Amniotic epithelial cell (primary cell): ENCODE measurements around the gene PITPNC1.
"Not testable (repeated sequence)": the region's sequence is repeated elsewhere in the genome, so short reads cannot be mapped to it uniquely, and the experiment has no call there.

Experiments
- DNase-seq: peaks from one replicate; pipeline ENCODE4 v3.0.0-alpha.2; 2010; ENCODE audit warnings: low read depth

The PITPNC1 gene

GRCh38 chr17:67376737-67377487 lies at the start of gene PITPNC1:
Gene PITPNC1 (plus strand): TSS chr17:67377281.
- DNase-seq = peak; percentile 78

GRCh38 chr17:67328026-67328425 lies 49.1 kb upstream of the PITPNC1 start:
- DNase-seq = no peak

GRCh38 chr17:67331381-67332161 lies 45.5 kb upstream of the PITPNC1 start:
- not testable (repeated sequence) for DNase-seq

DNA sequence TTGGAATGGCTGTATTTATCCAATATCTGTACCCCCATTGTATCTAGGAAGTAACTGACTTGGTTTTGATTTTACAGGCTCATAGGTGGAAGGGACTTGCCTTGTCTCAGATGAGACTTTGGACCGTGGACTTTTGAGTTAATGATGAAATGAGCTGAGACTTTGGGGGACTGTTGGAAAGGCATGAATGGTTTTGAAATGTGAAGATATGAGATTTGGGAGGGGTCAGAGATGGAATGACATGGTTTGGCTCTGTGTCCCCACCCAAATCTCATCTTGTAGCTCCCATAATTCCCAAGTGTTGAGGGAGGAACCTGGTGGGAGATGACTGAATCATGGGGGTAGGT lies 44.9 kb upstream of the PITPNC1 start:
- DNase-seq = not testable (repeated sequence)

DNA sequence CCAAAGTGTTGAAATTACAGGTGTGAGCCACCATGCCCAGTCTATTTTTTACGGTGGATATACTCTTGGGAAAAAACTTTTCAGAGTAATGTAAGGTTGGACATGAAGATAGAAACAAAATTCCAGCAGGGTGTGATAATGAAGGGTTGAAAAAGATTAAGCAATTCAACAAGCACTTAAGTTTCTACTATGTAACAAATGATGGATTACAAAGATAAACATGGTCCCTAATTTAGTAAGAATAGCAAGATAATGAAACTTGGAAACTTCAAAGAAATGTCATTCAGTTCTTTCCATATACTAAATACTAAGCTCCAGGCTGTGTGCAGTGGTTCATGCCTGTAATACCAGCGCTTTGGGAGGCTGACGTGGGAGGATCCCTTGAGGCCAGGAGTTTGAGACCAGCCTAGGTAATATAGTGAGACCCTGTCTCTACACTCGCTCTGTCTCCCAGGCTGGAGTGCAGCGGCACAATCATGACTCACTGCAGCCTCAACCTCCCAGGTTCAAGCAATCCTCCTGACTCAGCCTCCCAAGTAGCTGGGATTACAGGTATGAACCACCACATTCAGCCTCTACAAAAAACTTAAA lies 41.7 kb upstream of the PITPNC1 start:
- DNase-seq = peak; percentile 40

DNA sequence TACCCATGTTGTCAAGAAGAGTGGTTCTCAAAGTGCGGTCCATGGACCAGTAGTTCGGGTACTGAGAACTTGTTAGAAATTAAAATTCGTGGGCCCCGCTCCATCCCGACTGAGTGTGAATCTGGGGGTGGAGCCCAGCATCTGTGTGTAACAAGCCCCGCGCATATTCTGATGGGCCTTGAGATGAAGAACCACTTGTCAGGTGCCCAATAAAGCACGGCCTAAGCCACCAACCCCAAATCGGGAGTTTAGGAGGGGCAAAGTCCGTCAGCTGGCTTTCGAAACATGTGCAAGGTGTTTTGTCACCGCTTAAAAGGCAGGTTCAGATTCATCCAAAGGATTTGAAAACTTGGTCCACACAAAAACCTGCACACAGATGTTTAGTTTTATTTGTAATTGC lies 40.2 kb upstream of the PITPNC1 start:
- no peak for DNase-seq

DNA sequence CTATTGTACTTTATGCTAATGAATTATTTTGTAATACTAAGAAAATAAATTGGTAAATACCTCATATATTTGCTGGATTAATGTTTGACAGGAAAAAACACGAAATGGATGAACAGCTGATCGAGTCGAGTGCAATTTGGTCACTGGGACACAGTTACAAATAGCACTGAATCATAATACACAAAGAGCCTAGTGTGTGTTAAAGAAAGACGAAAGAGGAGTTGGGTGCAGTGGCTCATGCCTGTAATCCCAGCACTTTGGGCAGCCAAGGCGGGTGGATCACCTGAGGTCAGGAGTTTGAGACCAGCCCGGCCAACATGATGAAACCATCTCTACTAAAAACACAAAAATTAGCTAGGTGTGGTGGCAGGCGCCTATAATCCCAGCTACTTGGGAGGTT lies 38.7 kb upstream of the PITPNC1 start:
- not testable (repeated sequence) for DNase-seq

DNA sequence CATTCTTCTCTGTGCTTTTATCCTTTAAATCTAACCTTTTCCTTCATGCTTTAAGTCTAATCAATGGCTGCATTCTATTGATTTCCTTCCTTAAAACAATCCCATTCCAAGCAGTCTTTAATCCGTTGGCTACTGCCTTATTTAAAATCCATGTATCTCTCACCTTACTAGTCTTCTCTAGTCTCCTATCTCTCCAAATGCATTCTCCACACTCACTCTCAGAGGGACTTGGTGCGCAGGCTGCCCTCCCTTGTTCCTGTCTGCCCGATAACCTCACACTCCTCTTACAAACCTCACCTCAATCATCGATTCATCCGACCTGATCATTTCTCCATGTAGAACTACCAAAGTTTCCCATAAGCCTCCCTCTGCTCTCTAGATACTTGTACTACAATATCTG lies 33.8 kb upstream of the PITPNC1 start:
- DNase-seq = no peak

GRCh38 chr17:67347826-67348225 lies 29.3 kb upstream of the PITPNC1 start:
- no peak for DNase-seq

DNA sequence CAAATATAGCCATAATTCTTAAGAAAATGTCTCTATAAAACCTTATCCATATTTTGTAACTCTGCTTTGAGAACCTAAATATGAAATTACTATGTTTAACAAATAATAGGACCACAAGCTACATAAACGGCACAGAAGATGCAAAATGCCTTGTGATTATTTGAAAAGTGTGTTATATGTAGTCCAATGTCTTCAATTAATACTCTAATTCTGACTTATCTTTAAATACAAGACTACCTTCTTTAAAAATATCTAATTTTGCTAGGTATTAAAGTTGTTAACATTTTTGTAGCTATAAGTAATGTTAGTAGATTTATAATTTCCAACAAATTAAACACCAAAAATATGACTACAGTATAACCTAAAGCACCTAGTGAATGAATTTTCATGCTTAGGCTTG lies 27.7 kb upstream of the PITPNC1 start:
- no peak for DNase-seq

DNA sequence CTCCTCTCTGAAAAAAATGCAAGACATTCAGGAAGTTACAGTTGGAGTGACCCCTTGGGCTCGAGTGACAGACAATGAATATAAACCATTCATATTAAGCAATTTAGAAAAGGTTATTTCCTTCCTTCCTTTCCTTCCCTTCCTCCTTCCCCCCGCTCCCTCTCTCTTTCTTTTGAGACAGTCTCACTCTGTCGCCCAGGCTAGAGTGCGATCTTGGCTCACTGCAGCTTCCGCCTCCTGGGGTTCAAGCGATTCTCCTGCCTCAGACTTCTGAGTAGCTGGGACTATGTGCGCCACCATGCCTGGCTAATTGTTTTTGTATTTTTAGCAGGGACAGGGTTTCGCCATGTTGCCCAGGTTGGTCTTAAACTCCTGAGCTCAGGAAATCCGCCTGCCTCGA lies 23.9 kb upstream of the PITPNC1 start:
- no peak for DNase-seq

- no peak for DNase-seq
These were observed 23.0 kb upstream of the PITPNC1 start for GRCh38 chr17:67353929-67354574.

GRCh38 chr17:67358612-67359011 lies 18.5 kb upstream of the PITPNC1 start:
- DNase-seq = no peak

DNA sequence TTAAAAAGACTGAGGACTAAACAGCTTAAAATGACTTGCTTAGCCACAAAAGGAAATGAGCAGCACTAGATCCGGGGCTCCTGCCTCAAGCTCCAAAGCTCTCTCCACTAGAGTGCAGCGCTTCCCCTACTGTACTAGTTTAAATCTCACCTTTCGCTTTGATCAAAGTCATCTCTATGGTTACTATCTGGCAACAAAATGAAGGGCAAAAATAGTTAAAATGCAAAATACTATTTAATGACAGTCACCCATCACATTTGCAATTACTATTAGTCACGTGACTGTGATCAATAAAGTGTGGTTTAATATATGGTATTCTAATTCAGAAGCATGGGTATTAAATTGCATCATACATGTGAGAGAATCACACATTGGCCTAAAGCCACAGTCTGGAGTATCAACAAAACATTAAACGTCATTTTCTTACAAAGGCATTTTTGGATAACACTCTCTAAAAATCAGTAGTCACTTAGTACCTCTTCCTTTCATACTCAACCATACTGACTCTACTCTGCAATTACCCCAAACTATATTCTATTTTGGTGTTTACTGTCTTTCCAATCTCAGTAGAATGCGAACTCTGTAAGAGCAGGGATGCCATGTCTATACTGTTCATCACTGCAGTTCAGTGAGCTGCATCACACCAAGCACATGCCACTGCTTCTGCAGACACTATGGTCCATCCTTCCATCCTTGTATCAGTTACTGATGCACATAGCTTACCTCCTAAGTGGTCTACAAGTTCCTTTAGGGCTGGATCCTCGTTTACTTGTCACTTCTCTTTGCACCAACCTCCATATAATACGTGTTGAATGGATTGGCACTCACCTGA lies 16.9 kb upstream of the PITPNC1 start:
- DNase-seq = peak; percentile 27

- DNase-seq = no peak
These were observed 16.2 kb upstream of the PITPNC1 start for GRCh38 chr17:67360880-67361279.

DNA sequence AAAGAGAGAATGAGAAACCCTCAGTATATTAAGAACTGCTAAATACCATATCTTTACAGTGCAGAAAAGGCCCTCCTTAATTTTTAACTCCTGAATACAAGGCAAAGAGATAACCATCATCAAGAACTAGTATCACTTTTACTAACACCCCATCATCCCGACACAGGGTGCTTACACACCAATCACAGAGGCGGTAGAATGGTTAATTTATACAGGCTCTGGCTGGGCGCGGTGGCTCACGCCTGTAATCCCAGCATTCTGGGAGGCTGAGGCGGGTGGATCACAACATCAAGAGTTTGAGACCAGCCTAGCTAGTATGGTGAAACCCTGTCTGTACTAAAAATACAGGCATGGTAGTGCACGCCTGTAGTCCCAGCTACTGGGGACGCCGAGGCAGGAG lies 14.9 kb upstream of the PITPNC1 start:
- DNase-seq = no peak

DNA sequence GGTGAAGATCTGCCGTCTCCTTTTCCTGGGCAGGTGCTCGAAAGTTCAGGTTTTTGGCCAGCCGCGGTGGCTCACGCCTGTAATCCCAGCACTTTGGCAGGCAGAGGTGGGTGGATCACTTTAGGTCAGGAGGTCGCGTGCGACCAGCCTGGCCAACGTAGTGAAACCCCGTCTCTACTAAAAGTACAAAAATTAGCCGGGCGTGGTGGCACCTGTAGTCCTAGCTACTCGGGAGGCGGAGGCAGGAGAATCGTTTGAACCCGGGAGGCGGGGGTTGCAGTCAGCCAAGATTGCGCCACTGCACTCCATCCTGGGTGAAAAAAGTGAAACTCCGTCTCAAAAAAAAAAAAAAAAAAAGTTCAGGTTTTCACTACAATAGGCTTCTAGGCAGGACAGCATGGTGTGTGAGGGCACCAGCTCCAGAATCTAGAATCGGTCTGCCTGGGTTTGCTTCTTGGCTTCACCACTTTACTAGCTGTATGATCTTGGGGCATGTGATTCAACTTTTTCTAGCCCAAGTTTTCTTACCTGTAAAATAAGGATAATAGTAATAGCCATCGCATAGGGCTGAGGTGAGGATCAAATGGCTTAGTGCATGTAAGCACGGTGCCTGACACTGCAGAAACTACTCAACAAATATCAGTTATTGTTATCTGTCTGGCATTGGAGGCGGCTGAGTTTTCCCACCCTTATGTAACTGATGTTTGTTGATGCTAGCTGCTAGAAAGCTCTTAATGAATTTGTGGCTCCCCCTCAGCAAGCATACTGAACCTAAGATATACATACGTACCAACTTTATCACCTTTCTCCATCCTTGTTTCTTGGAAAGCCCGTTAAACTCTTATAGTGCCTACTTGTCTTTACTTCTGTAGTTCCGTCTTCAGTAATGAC lies 12.0 kb upstream of the PITPNC1 start:
- DNase-seq = no peak

DNA sequence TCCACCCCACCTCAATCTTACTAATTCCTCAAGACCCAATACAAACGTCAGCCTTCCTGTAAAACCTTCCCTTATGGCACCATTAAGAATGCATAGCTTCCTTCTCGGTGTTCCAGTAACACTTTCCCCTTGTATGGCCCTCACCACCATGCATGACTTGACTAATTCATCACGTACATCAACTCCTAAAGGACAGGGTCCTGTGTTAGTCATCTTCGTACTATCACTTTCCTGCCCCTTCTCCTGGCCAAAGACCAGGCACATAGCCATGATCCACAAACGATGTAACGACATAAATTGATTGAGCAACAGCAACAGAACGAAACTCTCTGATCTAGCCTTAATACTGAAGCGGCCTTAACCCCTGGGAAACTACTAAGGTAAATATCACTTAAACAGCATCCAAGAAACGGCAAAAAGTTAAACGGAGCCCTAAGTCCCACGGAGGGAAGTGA lies 11.3 kb upstream of the PITPNC1 start:
- DNase-seq = peak; percentile 61

DNA sequence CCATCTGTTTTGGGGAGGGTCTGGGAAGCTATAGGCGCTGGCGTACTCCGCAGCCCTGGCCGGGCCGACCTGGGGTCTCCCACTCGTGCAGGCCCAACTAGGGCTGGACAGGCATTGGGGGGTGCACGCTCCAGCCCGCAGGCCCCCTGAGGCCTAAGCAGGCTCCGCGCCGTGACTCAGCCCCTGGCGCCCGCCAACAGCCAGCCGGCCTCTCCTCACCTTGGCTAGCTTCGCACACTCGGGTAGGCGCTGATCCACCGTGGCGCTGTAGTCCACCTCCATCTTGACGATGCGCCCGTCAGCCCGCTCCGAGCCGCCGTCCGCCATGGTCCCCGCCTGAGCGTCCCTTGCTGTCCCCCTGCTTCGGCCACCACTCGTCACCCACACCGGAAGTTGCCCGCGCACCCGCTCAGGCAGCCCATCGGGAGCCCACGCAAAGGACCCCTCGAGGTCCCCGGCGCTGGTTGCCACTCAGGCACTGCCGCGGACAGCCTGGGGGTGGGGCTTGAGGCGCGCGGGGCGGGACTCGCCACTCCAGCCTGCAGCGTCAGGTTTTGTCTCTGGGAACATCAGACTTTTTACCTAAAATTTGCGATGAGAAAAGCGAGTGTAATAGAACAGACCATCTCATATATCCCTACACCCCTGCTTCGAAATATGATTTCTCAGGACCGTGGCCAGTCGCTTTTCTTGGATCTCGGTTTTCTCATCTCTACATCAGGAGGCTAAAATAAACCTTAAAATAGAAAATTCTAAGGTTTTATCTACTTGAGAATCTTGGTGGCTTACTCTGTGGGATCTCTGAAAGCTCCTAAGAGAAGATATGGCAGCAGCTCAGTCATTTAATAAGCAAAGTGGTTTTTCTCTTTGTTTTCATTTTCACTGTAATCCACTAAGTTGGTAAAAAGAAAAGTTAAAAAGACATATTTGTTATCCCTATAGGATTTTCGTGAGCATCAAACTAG lies 10.6 kb upstream of the PITPNC1 start, which contains the start of gene PSMD12:
PSMD12 (minus strand) TSS at position 385 of the 965 bp plus-strand sequence; CDS start at position 327, 58 bp downstream.
- DNase-seq = peak; percentile 78
